HG03196 (cell line): Measurements from ENCODE around the gene DGKI.
A peak's percentile ranks its signal among the peaks of the same experiment; 100 is the strongest.

Source experiments
- ATAC-seq: cut with Tn5 transposase; IDR thresholded peaks from one replicate; pipeline ENCODE4 v1.9.1; 2021; ENCODE audit not compliant: unreplicated experiment

Gene DGKI

GRCh38 chr7:137658190-137658900 lies 188.4 kb downstream of the DGKI start:
- ATAC-seq = no peak

DNA sequence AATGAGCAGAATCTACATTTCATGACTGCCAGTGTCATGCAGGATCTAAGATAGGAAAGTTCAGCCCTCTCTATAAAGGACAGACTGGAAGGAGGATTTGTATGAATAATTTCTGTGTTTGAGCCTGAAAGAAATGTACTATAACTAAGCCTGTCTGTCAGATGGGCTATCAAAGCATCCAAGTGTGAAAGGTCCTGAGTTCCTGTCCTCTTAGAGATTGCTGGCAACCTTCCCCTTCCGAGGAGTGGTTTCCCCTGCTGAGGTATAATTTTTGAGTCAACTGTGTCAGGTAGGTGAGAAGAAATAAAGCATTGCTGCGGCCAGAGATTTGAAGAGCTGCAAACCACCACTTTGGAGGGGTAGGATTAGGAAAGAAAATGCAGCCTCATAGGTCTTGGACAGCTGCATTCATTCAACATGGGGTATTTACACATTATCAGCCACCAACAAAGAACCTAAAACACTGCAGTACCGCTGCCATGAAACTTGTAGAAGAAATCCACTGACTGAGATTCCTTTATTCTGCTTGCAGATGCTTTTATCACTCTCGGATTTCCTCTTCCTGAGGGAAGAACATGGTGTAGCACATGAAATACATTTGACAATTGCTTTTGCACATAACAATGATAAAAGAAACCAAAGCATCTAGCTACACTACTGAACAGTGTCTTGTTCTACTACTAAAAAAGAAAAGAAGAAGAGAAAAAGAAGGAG lies 189.1 kb downstream of the DGKI start:
- ATAC-seq = no peak

DNA sequence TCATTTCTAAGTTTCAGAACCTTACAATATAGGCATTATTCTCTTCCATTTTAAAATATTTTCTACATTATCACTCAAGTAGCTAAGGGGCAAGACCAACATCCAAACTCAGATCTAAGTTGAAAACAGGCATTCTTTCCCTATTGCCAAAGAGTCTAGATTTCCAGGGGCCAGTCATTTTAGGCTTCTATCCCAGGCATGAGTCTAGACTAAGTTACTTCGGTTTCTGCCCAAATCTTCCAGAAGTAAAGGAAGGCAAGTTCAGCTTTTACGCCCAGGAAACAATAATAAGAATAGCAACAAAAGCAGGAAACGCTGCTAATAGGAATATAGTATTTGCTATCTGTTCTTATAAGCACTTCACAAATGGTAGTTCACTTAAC lies 189.9 kb downstream of the DGKI start:
- ATAC-seq = no peak

GRCh38 chr7:137656227-137656849 lies 190.4 kb downstream of the DGKI start:
- peak; percentile 80 for ATAC-seq

GRCh38 chr7:137655804-137656203 lies 191.0 kb downstream of the DGKI start:
- ATAC-seq = no peak

DNA sequence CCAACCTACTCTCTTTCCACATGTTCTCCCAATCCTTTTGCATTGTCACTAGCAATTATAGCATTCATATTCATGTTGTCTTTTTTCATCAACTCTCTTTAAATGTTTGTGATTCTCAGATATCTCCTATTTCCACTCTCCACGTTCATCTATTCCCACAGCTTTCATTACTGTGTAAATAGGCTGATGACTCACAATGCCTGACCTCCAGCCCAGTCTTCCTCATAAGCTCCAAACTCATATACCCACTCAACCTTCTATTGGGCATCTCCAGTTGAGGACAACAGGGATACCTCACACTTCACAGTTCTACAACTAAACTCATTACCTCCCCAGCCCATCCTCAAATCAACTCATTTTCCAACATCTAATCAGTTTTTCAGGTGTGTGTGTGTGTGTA lies 194.1 kb downstream of the DGKI start:
- no peak for ATAC-seq

GRCh38 chr7:137647905-137648565 lies 198.7 kb downstream of the DGKI start:
- ATAC-seq = no peak

- ATAC-seq = no peak
These were observed 204.3 kb downstream of the DGKI start for GRCh38 chr7:137642472-137642871.

- no peak for ATAC-seq
These were observed 204.7 kb downstream of the DGKI start for GRCh38 chr7:137642031-137642430.

DNA sequence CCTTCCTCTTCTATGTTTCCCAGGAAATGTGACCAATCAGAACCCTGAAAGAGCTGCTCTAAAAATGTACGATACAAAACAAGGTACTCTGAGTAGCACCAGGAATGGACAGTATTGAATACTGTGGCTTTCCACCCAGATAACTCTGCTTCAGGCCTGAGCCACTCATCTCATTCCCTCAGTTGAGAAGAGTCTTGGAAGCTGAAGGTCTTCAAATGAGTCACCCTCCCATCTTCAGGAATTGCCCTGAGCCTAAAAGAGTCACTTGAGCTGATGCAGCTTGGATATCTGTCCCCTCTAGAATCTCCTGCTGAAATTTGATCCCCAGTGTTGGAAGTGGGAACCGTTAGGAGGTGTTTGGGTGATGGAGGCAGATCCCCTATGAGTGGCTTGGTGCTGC lies 210.4 kb downstream of the DGKI start:
- no peak for ATAC-seq

GRCh38 chr7:137635874-137636273 lies 210.9 kb downstream of the DGKI start:
- no peak for ATAC-seq

GRCh38 chr7:137635132-137635531 lies 211.6 kb downstream of the DGKI start:
- no peak for ATAC-seq

DNA sequence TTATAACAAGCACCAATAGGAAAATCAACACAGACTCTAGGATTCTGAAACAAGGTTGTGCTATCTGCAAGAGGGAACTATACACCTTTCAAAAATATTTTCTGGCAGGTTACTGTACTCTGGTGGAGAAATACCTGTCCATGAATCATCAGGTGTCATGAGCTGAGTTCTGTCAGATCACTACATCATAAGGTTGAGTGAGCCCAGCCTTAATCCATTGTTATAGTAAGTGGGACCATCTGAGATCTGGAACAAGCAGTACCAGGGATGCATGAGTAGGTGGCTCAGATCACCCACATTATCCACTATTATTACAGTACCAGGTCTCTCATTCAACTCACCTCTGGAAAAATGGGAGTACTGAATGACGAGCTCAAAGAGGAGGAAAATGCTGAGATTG lies 212.4 kb downstream of the DGKI start:
- no peak for ATAC-seq

GRCh38 chr7:137633133-137633532 lies 213.6 kb downstream of the DGKI start:
- no peak for ATAC-seq

DNA sequence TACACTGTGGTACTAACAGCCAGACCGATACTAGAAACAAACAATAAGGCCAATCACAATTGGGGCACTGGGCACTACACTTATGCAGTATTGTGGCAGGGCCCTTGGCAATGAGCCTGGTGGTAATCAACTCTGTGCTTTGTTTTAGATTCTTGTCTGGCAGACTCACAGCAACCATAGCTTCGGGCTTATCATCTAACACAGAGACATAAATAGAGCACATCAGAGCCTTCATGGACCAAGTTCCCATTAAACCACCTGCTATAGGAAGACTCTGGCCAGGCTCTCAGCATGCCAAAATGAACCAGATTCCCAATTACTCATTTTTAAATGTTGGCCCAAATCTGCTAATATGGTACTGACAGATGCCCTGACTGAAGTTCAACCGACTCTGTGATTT lies 218.6 kb downstream of the DGKI start:
- ATAC-seq = no peak

DNA sequence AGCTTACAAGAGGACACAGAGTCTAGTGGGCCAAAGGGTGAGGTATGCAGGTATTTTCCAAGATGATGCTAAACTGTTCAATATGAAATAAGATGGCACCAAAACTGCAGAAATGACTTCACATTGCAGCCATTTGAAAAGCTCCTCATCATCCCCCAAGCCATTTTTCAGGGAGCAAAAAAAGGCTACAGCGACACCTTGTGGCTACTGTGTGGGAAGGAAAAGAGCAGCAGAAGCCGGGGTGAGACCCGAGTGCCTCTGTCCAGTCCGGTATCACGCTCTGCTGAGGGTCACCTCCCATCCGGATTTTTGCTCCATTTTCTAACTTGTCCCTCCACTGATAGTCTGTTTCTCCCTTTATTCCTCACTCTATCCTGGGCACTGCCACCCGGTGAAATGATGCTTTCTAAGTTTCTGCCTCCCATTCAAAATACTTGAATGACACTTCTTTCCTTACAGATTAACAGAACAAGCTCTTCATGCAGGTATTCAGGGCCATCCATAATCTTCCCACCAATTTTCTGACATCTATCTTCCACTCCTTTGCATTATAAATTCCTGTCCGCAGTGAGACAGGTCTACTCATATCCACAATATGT lies 220.2 kb downstream of the DGKI start:
- no peak for ATAC-seq

DNA sequence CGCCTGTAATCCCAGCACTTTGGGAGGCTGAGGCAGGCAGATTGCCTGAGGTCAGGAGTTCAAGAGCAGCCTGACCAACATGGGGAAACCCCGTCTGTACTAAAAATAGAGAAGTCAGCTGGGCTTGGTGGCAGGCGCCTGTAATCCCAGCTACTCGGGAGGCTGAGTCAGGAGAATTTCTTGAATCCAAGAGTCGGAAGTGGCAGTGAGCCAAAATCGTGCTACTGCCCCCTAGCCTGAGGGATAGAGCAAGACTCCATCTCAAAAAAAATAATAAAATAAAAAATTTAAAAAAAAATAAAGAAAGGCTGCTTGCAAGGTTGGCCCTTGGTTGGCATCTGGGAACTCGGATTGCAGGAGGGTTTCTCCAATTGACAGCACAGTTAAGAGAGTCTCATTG lies 221.6 kb downstream of the DGKI start:
- no peak for ATAC-seq

- no peak for ATAC-seq
These were observed 227.6 kb downstream of the DGKI start for GRCh38 chr7:137619181-137619580.

DNA sequence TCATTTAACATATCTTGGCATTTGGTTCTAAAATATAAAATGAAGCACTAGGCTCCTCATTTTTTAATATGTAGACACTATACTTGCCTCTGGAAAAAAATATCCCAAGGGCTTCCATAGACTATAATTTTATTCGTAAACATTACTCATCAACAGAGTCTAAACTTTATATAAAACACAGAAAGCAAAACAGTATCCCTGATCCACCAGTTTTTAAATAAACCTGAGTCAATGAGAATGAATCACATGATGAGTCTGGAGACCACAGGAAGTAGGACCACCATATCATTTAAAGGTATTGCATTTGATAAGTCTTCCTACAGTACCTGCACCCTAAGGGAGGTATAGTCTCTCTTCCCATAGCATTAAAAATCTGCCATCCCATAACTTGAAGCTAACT lies 228.0 kb downstream of the DGKI start:
- ATAC-seq = no peak

DNA sequence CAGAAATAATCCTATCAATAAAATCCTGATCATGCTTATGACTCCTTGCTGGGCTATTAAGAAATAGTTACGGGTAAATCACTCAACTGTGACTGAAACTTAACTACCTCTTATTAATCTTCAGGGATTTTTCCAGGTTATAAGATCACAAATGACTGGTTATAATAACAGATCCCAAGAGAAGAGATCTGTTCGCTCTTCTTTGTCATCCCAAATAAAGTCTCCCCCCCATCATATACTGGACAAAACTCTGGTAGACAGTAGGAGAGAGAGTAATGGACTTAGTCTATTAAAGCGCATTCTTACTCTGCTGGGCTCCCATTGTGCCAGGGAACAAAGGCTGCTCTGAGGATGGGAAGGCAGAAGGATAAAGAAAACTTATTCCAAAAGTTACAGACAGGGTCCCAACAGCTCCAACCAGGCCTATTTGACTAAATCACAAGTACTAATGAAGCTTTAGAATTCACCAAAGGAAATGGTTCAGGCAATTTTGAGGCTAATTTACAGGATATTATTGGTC lies 233.7 kb downstream of the DGKI start:
- no peak for ATAC-seq

DNA sequence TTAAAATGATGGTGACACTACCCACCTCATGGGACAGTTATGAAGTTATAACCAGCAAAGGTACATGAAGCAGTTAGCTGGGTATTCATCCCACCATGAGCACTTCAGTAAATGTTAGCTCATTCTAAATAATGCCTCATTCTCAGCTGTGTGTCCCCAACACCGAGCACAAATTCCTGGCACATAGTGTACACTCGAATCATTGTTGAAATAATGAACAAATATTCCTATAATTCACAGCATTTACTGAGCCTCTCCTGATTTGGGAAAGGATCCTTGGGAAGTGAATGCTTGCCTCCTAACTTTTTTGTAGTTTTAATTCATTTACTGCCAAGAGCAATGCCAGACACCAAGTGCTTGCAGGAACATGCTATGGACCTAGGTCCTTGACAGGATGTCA lies 235.2 kb downstream of the DGKI start:
- ATAC-seq = no peak
